Glomerular endothelial cell (primary cell): ENCODE data around the gene PFN4. TPM values are rescaled to one million over a fixed set of nuclear protein-coding genes. Genes with fewer than 3 reads are reported as not detected.
"Not testable (repeated sequence)": the region's sequence is repeated elsewhere in the genome, so short reads cannot be mapped to it uniquely, and the experiment has no call there.

ENCODE experiments used
- DNase-seq: peaks from one replicate; pipeline ENCODE4 v3.0.0-alpha.2; 2011; ENCODE audit warnings: low read depth, low spot score; ENCODE audit errors: extremely low read depth
- total RNA-seq: library from RNA; depleted of rRNA; stranded (reverse); fragments of >200 nt; gene quantifications from 2 replicates; pipeline ENCODE4 v1.2.3, GENCODE V29; 2015

The PFN4 gene
- 2.7 TPM in 1 of 2 replicates, not detected in the other for total RNA-seq

DNA sequence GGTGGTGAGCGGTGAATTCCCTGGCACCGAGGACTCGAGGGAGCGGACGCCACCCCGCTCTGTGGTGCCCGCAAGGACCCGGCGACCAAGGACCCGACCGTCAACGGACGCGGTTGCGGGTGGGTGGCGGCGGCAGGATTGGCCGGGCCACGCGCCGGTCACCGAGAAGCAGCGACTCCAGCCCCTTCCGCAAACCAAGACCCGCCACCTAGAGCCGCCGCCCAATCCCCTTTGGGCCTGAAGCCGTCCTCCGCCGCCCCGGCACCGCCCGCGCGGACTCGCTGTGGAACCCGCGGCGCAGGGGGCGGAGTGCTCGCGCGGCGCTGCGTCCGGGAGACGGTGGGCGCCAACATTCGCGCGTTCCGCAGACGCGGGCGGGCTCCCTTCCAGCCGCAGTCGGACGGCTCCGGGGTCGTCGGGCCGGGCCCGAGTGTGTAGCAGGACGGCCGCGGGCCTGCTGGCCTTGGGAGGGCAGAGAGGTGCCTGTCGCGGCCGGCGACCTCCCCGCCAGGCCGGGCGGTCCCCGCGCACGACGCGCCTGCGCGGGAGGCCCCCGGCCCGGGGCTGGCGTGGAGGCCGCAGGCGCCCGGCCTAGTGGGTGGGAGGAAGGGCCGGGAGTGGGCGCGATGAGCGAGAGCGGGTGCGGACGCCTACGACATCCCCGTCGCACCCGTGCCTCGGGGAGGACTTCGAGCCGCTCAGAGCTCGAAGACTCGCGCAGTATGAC lies at the start of gene PFN4, which contains the start of gene FAM228B:
Gene PFN4, minus strand, starts transcription at position 140 of the 727 bp plus-strand sequence. CDS start 799 bp downstream, outside the sequence.
Gene FAM228B, plus strand, starts transcription at position 275 of the 727 bp plus-strand sequence. CDS start 893 bp downstream, outside the sequence.
- DNase-seq, result no peak

DNA sequence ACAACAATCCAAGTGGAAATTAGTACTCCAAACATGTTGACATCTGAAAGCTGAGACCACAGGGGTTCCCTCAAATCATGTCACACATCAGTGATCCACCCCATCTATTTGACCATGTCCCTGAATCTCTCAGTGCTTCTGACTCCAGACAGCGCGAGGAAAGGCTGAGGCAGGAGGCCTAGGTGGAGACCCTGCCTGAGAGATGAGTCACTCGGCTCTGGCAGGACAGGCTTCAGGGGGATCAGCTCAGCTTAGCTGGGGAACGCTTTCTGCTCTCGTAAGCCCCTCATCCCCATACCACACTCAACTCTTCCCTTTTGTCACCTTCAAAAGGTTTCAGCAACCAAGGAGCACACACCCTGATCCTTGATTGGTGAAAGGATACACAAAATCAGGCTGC lies 45.9 kb upstream of the PFN4 start:
- no peak for DNase-seq

GRCh38 chr2:24164416-24164973 lies 41.4 kb upstream of the PFN4 start:
- DNase-seq, result no peak

GRCh38 chr2:24163601-24164000 lies 40.5 kb upstream of the PFN4 start:
- DNase-seq, result no peak

GRCh38 chr2:24163186-24163585 lies 40.1 kb upstream of the PFN4 start:
- no peak for DNase-seq

DNA sequence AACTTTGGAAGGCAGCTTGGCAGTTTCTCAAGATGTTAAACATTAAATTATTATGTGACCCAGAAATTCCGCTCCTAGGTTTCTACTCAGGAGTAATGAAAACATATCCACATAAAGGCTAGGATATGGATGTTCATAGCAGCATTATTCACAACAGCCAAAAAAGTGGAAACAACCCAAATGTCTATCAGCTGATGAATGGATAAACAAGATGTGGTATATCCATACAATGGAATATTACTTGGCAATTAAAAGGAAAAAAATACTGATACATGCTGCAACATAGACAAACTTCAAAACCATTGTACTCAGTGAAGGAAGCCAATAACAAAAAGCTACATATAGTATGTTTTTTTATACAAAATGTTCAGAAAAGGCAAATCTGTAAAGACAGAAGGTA lies 39.4 kb upstream of the PFN4 start:
- no peak for DNase-seq

GRCh38 chr2:24160761-24161160 lies 37.6 kb upstream of the PFN4 start:
- DNase-seq, result no peak

DNA sequence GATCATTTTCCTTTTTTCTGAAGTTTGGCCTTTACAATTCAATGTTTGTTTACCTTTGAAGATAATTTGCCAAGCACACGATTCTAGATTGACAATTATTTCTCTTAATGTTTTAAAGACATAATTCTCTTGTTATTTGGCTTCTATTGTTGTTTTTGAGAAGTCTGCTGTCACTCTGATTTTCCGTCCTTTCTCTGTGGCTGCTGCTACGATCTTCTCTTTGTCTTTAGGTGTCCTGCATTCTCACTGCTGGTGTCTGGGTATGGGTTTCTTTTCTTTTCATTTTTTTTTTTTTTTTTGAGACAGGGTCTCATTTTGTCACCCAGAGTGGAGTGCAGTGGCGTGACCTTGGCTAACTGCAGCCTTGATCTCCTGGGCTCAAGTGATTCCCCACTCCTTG lies 36.6 kb upstream of the PFN4 start:
- no peak for DNase-seq

DNA sequence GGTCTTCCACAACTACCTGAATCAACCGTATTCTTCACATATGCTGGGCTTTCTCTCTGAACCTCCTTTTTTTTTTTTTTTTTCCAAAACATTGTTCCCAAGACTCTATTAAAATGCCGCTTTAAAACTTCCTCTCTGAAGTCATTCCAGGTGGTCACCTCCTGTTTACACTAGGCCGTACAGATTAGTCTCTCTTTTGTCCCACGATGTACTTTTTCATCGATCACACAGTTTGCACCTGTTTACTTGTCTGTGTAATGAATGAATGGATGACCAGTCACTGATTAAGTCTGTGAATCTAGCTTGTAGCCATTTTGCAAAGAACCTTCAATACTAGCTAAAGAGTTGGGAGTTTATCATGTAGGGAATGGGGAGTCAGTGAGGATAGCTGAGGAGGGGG lies 35.0 kb upstream of the PFN4 start:
- DNase-seq, result no peak

- no peak for DNase-seq
Observed at GRCh38 chr2:24153478-24153877, 30.3 kb upstream of the PFN4 start.

GRCh38 chr2:24152413-24153197 lies 29.5 kb upstream of the PFN4 start:
- no peak for DNase-seq

GRCh38 chr2:24147364-24147763 lies 24.2 kb upstream of the PFN4 start:
- DNase-seq, result no peak

- DNase-seq, result not testable (repeated sequence)
Observed at GRCh38 chr2:24140305-24140704, 17.2 kb upstream of the PFN4 start.

DNA sequence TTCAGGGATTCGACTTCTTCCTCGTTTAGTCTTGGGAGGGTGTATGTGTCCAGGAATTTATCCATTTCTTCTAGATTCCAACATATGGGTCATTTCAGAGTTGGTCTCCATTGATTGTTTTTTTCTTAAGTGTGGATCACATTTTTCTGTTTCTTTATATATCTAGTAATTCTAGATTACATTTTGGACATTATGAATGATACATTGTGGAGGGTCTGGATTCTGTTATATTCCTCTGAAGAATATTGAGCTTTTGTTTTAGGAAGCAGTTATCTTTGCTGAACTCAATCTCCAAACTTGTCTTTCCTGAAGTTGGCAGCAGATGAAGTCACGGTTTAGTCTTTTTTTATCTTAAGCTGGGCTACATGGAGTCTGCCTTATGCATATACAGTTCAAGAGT lies 9.4 kb upstream of the PFN4 start:
- DNase-seq, result no peak

DNA sequence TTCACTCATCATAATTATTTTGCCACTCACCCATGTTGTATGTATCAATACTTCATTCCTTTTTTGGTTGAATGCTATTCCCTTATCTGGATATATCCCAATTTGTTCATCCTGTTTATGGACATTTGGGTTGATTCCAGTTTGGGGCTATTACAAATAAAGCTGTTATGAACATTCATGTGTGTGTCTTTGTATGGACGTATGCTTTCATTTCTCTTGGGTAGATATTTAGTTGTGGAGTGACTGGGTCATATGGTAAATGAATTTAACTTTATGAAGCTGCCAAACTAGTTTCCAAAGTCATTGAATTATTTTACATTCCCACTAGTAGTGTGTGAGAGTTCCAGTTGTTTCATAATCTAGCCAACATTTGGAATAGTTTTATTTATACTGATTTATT lies 2.8 kb upstream of the PFN4 start:
- DNase-seq, result no peak

- no peak for DNase-seq
Observed at GRCh38 chr2:24123922-24124580, 917 bp upstream of the PFN4 start.

GRCh38 chr2:24122366-24123194 lies 554 bp downstream of the PFN4 start:
- DNase-seq, result no peak

GRCh38 chr2:24121469-24121868 lies 1.7 kb downstream of the PFN4 start:
- no peak for DNase-seq

GRCh38 chr2:24121066-24121465 lies 2.1 kb downstream of the PFN4 start:
- no peak for DNase-seq

DNA sequence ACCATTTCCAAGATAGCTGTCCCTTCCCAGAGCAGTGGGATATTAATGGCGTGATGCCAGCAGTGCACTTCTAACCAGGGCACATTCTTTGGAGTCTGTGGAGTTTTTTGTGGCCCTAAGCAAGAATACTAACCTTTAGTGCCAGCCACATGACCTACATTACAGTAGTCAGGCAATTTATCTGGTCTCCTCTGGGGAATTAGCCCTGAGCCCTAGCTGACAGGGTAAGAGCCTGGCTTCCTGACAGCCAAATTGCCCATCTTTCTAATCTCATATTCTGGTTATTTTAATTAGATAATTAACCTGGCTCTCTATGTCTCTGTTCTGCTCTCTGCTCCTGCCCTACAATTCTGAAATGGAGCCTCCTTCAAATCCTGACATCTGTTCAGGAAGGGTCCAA lies 5.2 kb downstream of the PFN4 start:
- DNase-seq, result no peak
